Tibial nerve (tissue), 4 donors: ENCODE measurements around the gene PCDHGB4.

Source experiments
- EP300 ChIP-seq, 2 donors: sonication (generic); formaldehyde crosslinking; IDR thresholded peaks; one replicate each; pipeline ENCODE4 v1.6.1; 2017; ENCODE audit warnings: antibody characterized with exemption in 2 of 2, mild to moderate bottlenecking in 1 of 2
- POLR2A ChIP-seq, 2 donors: fragments of 450-650 bp; IDR thresholded peaks; one replicate each; pipeline ENCODE4 v1.6.1; 2017; ENCODE audit warnings: antibody characterized with exemption in 2 of 2, mild to moderate bottlenecking in 2 of 2, moderate library complexity in 2 of 2
- TF ChIP-seq, protein P1 (sequence below), 5 experiments: fragments of 200-600 bp in 3 of 5; fragments of 450-650 bp in 2 of 5; sonication (generic) in 3 of 5; IDR thresholded peaks; one replicate each; pipeline ENCODE4 v1.5.1; 2016 to 2019; ENCODE audit warnings: antibody characterized with exemption in 5 of 5, mild to moderate bottlenecking in 3 of 5, moderate library complexity in 2 of 5

DNA sequence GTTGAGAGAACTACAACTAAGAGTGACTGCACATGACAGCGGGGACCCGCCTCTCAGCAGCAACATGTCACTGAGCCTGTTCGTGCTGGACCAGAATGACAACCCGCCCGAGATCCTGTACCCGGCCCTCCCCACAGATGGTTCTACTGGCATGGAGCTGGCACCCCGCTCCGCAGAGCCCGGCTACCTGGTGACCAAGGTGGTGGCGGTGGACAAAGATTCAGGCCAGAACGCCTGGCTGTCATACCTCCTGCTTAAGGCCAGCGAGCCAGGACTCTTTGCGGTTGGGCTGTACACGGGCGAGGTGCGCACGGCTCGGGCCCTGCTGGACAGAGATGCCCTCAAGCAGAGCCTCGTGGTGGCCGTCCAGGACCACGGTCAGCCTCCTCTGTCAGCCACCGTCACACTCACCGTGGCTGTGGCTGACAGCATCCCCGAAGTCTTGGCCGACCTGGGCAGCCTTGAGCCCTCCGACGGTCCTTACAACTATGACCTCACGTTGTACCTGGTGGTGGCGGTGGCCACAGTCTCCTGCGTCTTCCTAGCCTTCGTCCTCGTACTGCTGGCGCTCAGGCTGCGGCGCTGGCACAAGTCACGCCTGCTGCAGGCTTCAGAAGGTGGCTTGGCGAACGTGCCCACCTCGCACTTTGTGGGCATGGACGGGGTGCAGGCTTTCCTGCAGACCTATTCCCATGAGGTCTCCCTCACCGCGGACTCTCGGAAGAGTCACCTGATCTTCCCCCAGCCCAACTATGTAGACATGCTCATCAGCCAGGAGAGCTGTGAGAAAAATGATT lies 2.8 kb upstream of the PCDHGB4 start:
- TF ChIP-seq, protein P1, sequence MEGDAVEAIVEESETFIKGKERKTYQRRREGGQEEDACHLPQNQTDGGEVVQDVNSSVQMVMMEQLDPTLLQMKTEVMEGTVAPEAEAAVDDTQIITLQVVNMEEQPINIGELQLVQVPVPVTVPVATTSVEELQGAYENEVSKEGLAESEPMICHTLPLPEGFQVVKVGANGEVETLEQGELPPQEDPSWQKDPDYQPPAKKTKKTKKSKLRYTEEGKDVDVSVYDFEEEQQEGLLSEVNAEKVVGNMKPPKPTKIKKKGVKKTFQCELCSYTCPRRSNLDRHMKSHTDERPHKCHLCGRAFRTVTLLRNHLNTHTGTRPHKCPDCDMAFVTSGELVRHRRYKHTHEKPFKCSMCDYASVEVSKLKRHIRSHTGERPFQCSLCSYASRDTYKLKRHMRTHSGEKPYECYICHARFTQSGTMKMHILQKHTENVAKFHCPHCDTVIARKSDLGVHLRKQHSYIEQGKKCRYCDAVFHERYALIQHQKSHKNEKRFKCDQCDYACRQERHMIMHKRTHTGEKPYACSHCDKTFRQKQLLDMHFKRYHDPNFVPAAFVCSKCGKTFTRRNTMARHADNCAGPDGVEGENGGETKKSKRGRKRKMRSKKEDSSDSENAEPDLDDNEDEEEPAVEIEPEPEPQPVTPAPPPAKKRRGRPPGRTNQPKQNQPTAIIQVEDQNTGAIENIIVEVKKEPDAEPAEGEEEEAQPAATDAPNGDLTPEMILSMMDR (IDR thresholded peaks at IDR 0.05) = no peak
- TF ChIP-seq POLR2A (IDR thresholded peaks at IDR 0.05) = no peak
- TF ChIP-seq EP300 (IDR thresholded peaks at IDR 0.05) = no peak
